Naive thymus-derived CD8-positive, alpha-beta T cell (primary cell): ENCODE results near the gene PRKCQ. TPM values are rescaled to one million over a fixed set of nuclear protein-coding genes. Genes with fewer than 3 reads are reported as not detected.

Experiments used
- ATAC-seq, 2 donors: fragments of 150-1000 bp; cut with Tn5 transposase in 1 of 2; sonication (Bioruptor Pico), chemical (Tn5 transposase) in 1 of 2; 1 replicate in 1 of 2; 2 replicates in 1 of 2; pipeline ENCODE4 v1.10.0; 2021; ENCODE audit warnings: mild to moderate bottlenecking in 2 of 2, moderate library complexity in 2 of 2
- POLR2A ChIA-PET: fragments of 350-600 bp; sonication (Branson Sonifier 250); formaldehyde crosslinking; loops from one replicate; lab custom pipeline; 2021; ENCODE audit warnings: antibody characterized with exemption; lab: Charles Lee
- DNase-seq, 10 donors: peaks; one replicate each; pipeline versions ENCODE4 v3.0.0 to v3.0.0-alpha.2; 2020 to 2022
- H3K27ac Mint-ChIP-seq, 10 donors: one replicate each; pipeline ENCODE4 v1.8.0; 2020 to 2022; ENCODE audit warnings: mild to moderate bottlenecking in 10 of 10, mixed read lengths in 10 of 10, moderate library complexity in 4 of 10, inconsistent platforms in 1 of 10
- H3K27me3 Mint-ChIP-seq, 5 donors: one replicate each; pipeline ENCODE4 v1.8.0; 2021 to 2022; ENCODE audit warnings: mixed read lengths in 5 of 5
- H3K36me3 Mint-ChIP-seq, 3 donors: one replicate each; pipeline ENCODE4 v1.8.0; 2020 to 2022; ENCODE audit warnings: mixed read lengths in 3 of 3, mild to moderate bottlenecking in 2 of 3, inconsistent platforms in 1 of 3
- H3K4me1 Mint-ChIP-seq, 4 donors: one replicate each; pipeline ENCODE4 v1.8.0; 2021 to 2022; ENCODE audit warnings: mixed read lengths in 4 of 4
- H3K4me3 Mint-ChIP-seq, 10 donors: one replicate each; pipeline ENCODE4 v1.8.0; 2020 to 2022; ENCODE audit warnings: mild to moderate bottlenecking in 10 of 10, mixed read lengths in 10 of 10, moderate library complexity in 6 of 10, inconsistent platforms in 1 of 10
- H3K9me3 Mint-ChIP-seq, 9 donors: one replicate each; pipeline ENCODE4 v1.8.0; 2020 to 2022; ENCODE audit warnings: mixed read lengths in 9 of 9, mild to moderate bottlenecking in 3 of 9, inconsistent platforms in 1 of 9, moderate library complexity in 1 of 9
- polyA plus RNA-seq, 3 donors: library from polyadenylated mRNA; unstranded; fragments of 300-500 nt; fragmentation: Illumina TruSeq; gene quantifications; one replicate each; pipeline ENCODE4 v1.2.3, GENCODE V29; 2021
- total RNA-seq, 8 experiments: library from RNA in 2 of 8; stranded (reverse) in 2 of 8; gene quantifications; one replicate each; pipeline ENCODE4 v1.2.3 and lab custom pipeline; 2021 to 2026

The PRKCQ gene
- total and polyA plus RNA-seq, 5 experiments from 2014 or later: 30.9 to 60.0 (median 51.6) TPM

DNA sequence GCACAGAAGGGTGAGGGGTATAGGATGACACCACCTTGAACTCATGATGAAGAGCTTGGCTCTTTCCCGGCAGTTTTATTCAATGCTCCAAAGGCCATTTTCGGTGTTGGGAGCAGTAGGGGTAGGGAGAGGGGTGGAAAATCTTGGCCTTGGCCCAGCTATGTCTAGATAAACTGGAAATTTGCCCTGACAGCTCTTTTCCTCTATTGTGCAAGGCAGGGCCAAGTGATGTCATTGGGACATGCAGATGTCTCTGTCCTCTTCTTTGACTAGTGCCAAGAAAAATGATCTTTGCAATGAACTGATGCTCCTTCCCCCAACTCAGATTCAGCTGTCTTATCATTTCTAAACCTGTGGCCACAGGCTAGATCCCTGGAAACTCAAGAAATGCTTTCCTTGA is 27.7 kb upstream of the PRKCQ start:
- DNase-seq (no peak), ATAC-seq (no peak)
- Mint-ChIP-seq H3K4me1 (peaks cover 20 to 79% (median 65%) of the 10 kb centered on the region in 4 donors), H3K27me3 (no peaks in the 10 kb centered on the region), H3K9me3 (peaks cover 0 to 17% (median 9%) of the 10 kb centered on the region in 9 donors), H3K4me3 (peak overlapping the region in 1 of 10 donors; percentile 9), H3K27ac (peak overlapping the region; percentile 91 to 98 (median 96)), H3K36me3 (peaks cover 29 to 67% (median 36%) of the 10 kb centered on the region in 3 donors)
- POLR2A ChIA-PET: interaction anchor here (0.5 to 2.0 kb wide), 12 partner anchors 11 to 425 kb away, joined by 3 to 7 read pairs (median 4); partner anchors contain the start of gene PRKCQ

DNA sequence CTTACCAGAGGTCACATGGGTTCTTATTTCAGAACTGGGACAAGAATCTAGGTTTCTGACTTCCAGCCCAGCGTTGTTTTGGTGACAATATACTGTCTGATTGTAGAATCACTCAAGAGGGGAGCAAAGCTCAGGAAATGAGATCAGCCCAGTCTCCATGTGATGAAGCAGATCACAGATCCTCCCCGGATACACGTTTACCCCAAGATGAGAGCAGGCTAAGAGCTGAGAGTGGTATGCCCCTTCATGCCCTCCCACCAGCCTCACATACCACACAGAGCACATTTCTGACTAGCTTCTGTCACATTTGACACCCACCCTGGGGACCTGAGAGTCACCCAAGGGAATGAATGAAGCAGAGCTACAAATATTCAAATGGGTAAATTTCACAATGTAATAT is 27.1 kb upstream of the PRKCQ start:
- H3K36me3 Mint-ChIP-seq: peaks cover 29 to 66% (median 36%) of the 10 kb centered on the region in 3 donors
- H3K27me3 Mint-ChIP-seq: no peaks in the 10 kb centered on the region
- H3K4me1 Mint-ChIP-seq: peaks cover 24 to 80% (median 65%) of the 10 kb centered on the region in 4 donors
- ATAC-seq (peak; percentile 98 to 99), DNase-seq (peak in 7 of 10 donors; percentile 46 to 84 (median 75))
- peak overlapping the region; percentile 24 to 77 (median 68) for H3K4me3 Mint-ChIP-seq
- peaks cover 0 to 17% (median 9%) of the 10 kb centered on the region in 9 donors for H3K9me3 Mint-ChIP-seq
- peak overlapping the region; percentile 70 to 98 (median 96) for H3K27ac Mint-ChIP-seq
- POLR2A ChIA-PET: interaction anchor here (0.5 to 2.0 kb wide), 11 partner anchors 11 to 1571 kb away, joined by 3 to 7 read pairs (median 5); partner anchors contain the start of gene PRKCQ

DNA sequence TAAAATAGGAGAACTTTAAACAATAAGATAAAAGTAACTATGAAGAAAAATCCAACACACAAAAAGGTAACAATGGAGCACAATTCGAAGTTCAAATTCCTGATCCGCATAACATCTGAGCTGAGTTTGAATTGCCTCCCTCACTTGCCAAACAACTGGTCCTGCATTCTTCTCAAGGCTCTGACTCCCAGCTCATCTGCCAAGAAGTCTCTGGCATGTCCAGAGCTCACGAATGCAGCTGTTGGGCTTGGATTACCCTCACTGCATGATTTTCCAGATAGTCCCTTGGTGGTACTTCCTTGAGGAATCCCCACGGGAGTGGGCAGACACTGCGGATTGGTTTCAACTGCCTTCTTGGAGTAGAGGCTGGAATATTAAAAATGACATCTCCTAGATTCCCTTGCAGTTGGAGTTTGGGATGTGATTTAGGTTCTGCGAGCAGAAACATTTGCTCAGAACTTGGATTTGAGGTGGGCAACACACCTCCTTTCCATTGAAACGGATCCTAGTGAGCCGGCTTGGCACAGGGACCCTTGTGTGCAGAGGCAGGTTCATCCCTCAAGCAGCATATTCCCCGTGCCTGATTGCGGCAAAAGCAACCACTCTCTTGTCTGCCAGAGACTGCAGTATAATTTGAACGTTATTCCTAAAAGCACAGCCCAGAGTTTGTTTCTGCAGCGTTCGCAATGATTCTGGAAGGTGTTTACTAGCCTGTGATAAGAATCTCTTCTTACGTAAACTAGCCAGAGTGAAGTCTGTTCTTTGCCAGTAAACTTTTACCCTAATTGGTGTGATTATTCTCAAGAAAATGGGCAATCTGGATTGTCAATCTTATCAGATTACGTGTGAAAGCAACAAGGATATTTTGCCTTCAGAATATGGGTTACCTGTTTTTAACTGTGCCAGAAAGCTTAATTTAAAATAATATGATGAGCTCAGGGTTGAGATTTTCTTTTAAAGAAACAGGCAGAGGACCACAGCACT is 23.4 kb upstream of the PRKCQ start:
- no peak overlapping the region for H3K4me3 Mint-ChIP-seq
- H3K27ac Mint-ChIP-seq: peak overlapping the region in 9 of 10 donors; percentile 37 to 99 (median 94)
- peaks cover 14 to 46% (median 29%) of the 10 kb centered on the region in 3 donors for H3K36me3 Mint-ChIP-seq
- peaks cover 36 to 89% (median 76%) of the 10 kb centered on the region in 4 donors for H3K4me1 Mint-ChIP-seq
- no peak for ATAC-seq
- DNase-seq: no peak
- H3K9me3 Mint-ChIP-seq: peaks cover 0 to 11% (median 5%) of the 10 kb centered on the region in 9 donors
- no peaks in the 10 kb centered on the region for H3K27me3 Mint-ChIP-seq
- POLR2A ChIA-PET: interaction anchor here (0.7 to 15.7 kb wide), 5 partner anchors 10 to 75 kb away, joined by 3 to 350 read pairs (median 3); partner anchors contain the start of gene PRKCQ

DNA sequence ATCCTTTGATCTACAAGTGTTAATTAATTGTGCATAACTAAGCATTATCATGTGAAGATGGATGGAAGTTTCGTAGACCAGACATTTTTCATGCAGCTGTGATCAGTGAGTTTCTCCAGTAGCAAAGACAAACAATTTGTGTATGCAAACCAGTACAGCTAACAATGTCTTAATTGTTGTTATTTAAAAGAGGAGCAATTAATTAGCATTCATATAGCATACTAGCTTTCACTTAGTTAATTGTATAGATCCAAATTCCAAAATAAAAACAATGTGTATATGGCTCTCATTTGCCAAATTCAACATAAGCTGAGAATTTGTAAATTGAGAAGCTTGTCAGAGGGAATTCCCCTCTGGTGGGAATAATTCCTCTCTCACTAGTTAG is 22.6 kb upstream of the PRKCQ start:
- ATAC-seq (no peak), DNase-seq (no peak)
- peak overlapping the region; percentile 66 to 99 (median 90) for H3K27ac Mint-ChIP-seq
- H3K27me3 Mint-ChIP-seq: no peaks in the 10 kb centered on the region
- H3K4me1 Mint-ChIP-seq: peaks cover 41 to 88% (median 77%) of the 10 kb centered on the region in 4 donors
- peaks cover 0 to 8% (median 2%) of the 10 kb centered on the region in 9 donors for H3K9me3 Mint-ChIP-seq
- H3K36me3 Mint-ChIP-seq: peaks cover 7 to 41% (median 23%) of the 10 kb centered on the region in 3 donors
- POLR2A ChIA-PET: interaction anchor here (0.6 to 15.7 kb wide), 6 partner anchors 9 to 129 kb away, joined by 3 to 350 read pairs (median 6); partner anchors contain the start of gene PRKCQ
- peak overlapping the region in 2 of 10 donors; percentile 47 to 68 for H3K4me3 Mint-ChIP-seq

DNA sequence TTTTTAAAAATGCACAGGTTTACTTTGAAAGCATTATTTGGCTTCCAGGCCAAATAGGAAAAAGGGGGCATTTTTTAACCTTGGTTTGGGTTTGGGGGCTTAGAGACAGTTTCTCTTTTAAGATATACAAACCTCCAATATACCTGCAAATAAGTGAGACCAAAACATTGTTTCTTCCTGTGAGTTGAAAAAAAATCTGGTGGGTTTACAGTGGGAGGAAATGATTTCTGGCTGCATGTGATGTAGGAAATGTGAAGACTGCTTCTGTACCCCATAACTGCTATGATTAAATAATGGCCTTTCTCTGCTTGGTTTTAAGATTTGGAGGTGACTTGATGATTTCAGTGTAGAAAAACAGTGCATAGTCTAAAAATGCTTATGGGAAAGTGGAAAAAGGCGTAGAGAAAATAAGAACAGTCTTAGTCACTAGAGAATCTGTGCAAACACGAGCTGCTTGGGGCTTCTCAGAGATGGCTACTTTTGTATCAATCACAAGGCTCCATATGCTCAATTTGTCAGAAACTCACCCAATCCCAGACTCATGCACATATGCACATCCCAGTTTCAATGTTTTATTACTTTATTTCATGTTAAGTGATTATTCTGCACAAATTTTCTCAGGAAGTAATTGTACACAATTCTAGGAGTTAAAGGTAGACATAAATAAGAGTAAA is 22.1 kb upstream of the PRKCQ start:
- peak in 1 of 2 donors; percentile 14 for ATAC-seq
- Mint-ChIP-seq H3K4me3 (peak overlapping the region in 9 of 10 donors; percentile 30 to 71 (median 47)), H3K9me3 (peaks cover 0 to 3% (median 0%) of the 10 kb centered on the region in 9 donors), H3K27ac (peak overlapping the region; percentile 66 to 99 (median 90)), H3K36me3 (peaks cover 4 to 41% (median 20%) of the 10 kb centered on the region in 3 donors), H3K27me3 (no peaks in the 10 kb centered on the region), H3K4me1 (peaks cover 44 to 88% (median 77%) of the 10 kb centered on the region in 4 donors)
- peak in 2 of 10 donors; percentile 38 to 53 for DNase-seq
- POLR2A ChIA-PET: interaction anchor here (0.6 to 15.7 kb wide), 8 partner anchors 9 to 129 kb away, joined by 3 to 350 read pairs (median 8); partner anchors contain the start of gene PRKCQ

DNA sequence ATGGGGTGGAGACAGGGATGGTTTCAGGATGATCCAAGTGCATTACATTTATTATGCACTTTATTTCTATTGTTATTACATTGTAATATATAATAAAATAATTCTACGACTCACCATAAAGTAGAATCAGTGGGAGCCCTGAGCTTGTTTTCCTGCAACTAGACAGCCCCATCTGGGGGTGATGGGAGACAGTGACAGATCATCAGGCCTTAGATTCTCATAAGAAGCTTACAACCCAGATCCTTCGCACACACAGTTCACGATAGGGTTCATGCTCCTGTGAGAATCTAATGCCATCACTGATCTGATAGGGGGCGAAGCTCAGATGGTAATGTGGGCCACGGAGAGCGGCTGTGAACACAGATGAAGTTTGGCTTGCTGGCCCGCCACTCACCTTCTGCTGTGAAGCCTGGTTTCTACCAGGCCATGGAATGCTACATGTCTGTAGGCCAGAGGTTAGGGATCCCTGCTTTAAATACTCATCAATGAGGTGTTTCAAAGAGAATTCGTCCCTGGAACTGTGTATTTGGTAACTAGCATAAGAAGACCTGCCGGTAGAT is 21.2 kb upstream of the PRKCQ start:
- DNase-seq (peak in 8 of 10 donors; percentile 47 to 82 (median 66)), ATAC-seq (peak; percentile 39 to 48)
- Mint-ChIP-seq H3K27me3 (no peaks in the 10 kb centered on the region), H3K36me3 (peaks cover 0 to 36% (median 23%) of the 10 kb centered on the region in 3 donors), H3K4me3 (peak overlapping the region; percentile 49 to 87 (median 78)), H3K27ac (peak overlapping the region; percentile 91 to 99 (median 97)), H3K9me3 (peaks cover 0 to 2% (median 0%) of the 10 kb centered on the region in 9 donors), H3K4me1 (peaks cover 43 to 87% (median 76%) of the 10 kb centered on the region in 4 donors)
- POLR2A ChIA-PET: interaction anchor here (0.7 to 15.7 kb wide), 11 partner anchors 8 to 128 kb away, joined by 3 to 350 read pairs (median 7); partner anchors contain the start of gene PRKCQ

DNA sequence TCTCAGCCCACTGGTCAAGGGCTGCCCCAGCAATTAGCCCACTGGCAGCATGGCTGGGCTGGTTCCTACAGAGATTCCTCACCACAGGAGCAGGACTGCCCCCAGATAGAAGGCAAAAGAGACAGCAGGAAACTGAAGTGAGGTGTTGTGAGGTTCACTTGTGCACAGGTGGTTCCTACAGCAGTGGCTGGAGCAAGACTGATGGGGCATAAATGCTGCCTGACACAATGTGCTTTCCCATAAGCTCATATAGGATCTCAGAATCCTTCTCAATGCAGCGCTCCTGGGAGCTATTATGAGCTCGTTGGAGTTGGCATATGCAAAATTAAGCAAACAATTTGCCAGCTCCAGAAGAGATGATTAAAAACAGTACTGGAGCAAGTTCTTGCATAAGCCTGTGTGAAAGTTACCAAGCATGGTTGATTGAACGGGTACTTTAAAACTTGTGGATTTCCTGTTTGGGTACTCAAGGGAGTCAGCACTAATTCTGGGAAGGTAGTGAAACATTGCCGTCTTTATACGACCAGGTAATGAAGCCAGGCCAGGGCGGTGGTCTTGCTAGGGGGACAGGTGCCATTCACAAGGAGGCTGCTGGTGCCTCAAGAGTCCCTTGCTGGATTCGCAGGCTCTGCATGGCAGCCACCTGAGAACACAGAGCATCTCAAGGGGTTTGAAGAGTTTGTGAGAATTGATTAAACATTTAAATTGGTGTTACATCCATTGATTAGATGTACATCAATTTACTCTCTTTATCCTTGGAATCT is 20.3 kb upstream of the PRKCQ start:
- Mint-ChIP-seq H3K4me1 (peaks cover 43 to 88% (median 80%) of the 10 kb centered on the region in 4 donors), H3K4me3 (peak overlapping the region; percentile 46 to 84 (median 75)), H3K27me3 (no peaks in the 10 kb centered on the region), H3K36me3 (peaks cover 0 to 28% (median 23%) of the 10 kb centered on the region in 3 donors), H3K9me3 (peaks cover 0 to 2% (median 0%) of the 10 kb centered on the region in 9 donors), H3K27ac (peak overlapping the region; percentile 91 to 99 (median 96))
- POLR2A ChIA-PET: interaction anchor here (0.8 to 15.7 kb wide), 11 partner anchors 8 to 127 kb away, joined by 3 to 350 read pairs (median 7); partner anchors contain the start of gene PRKCQ
- DNase-seq (peak in 1 of 10 donors; percentile 36), ATAC-seq (peak in 1 of 2 donors; percentile 15)

DNA sequence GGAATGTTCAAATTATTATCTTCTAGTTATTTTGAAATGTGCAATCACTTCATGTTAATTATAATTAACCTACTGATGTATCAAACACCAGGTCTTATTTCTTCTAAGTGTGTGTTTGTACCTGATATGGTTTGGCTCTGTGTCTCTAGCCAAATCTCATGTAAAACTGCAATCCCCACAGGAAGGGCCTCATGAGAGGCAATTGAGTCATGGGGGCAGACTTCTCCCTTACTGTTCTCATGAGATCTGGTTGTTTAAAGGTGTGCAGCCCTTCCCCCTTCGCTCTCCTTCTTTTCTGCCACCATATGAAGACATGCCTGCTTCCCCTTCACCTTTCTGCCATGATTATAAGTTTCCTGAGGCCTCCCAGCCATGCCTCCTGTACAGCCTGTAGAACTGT is 18.6 kb upstream of the PRKCQ start:
- H3K27me3 Mint-ChIP-seq: no peaks in the 10 kb centered on the region

DNA sequence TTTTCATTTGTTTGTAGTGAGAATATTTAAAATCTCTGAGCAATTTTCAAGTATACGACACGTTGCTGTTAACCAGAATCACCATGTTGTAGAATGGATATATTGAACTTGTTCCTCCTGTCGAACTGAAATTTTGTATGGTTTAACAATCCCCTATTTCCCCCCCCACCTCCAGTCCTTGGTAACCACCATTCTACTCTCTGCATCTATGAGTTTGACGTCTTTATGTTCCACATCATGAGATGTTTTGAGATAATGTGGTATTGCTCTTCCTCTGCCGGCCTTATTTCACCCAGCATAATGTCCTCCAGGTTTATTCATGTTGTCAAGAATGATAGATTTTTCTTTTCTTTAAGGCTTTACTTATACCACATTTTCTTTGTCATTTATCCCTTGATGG is 17.4 kb upstream of the PRKCQ start:
- Mint-ChIP-seq H3K36me3 (peaks cover 0 to 20% (median 20%) of the 10 kb centered on the region in 3 donors), H3K4me1 (peaks cover 49 to 91% (median 88%) of the 10 kb centered on the region in 4 donors), H3K27ac (peak overlapping the region; percentile 70 to 99 (median 93)), H3K4me3 (peak overlapping the region; percentile 4 to 71 (median 42)), H3K9me3 (peaks cover 0 to 2% (median 0%) of the 10 kb centered on the region in 9 donors), H3K27me3 (no peaks in the 10 kb centered on the region)
- POLR2A ChIA-PET: interaction anchor here (1.2 to 15.7 kb wide), 3 partner anchors 8 to 67 kb away, joined by 3 to 350 read pairs (median 3); partner anchors contain the start of gene PRKCQ
- ATAC-seq (peak; percentile 64 to 82), DNase-seq (peak in 5 of 10 donors; percentile 50 to 81 (median 72))

More for the DNA sequence above, 18.6 kb upstream of the PRKCQ start:
- Mint-ChIP-seq H3K36me3 (peaks cover 0 to 20% (median 20%) of the 10 kb centered on the region in 3 donors), H3K27ac (peak overlapping the region; percentile 91 to 99 (median 96)), H3K9me3 (peaks cover 0 to 2% (median 0%) of the 10 kb centered on the region in 9 donors), H3K4me3 (peak overlapping the region in 9 of 10 donors; percentile 42 to 84 (median 66)), H3K4me1 (peaks cover 43 to 86% (median 83%) of the 10 kb centered on the region in 4 donors)
- no peak for DNase-seq
- POLR2A ChIA-PET: interaction anchor here (3.3 to 15.7 kb wide), 2 partner anchors 11 to 18 kb away, joined by 25 to 350 read pairs; partner anchors contain the start of gene PRKCQ
- no peak for ATAC-seq

DNA sequence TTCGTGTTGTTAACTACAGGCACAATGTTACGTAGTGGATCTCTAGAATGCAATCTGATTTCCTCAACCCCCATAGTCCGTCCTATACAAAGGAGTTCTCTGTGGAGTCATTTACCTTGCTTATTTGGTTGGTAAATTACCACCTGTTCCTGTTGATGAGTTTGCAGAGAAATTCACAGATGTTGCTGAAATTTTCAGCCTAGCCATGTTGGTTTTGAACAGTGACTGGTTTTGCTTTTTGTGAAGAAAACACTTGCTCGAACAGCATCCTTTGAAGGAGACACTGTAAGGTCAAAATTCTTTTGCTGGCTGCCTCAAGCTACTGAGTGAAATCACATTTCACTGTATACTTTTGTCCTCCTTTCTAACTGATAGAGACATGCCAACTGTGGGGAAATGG is 15.4 kb upstream of the PRKCQ start:
- Mint-ChIP-seq H3K9me3 (peaks cover 0 to 2% (median 0%) of the 10 kb centered on the region in 9 donors), H3K4me1 (peaks cover 42 to 92% (median 90%) of the 10 kb centered on the region in 4 donors), H3K4me3 (peak overlapping the region; percentile 48 to 90 (median 70)), H3K36me3 (peaks cover 0 to 24% (median 20%) of the 10 kb centered on the region in 3 donors), H3K27me3 (no peaks in the 10 kb centered on the region), H3K27ac (peak overlapping the region; percentile 90 to 99 (median 96))
- DNase-seq (peak in 2 of 10 donors; percentile 41 to 56), ATAC-seq (peak; percentile 16 to 27)
- POLR2A ChIA-PET: interaction anchor here (0.6 to 15.7 kb wide), 7 partner anchors 9 to 91 kb away, joined by 3 to 350 read pairs (median 4); partner anchors contain the start of gene PRKCQ
